ENCODE measurements around the gene ANAPC1. TPM values are rescaled to one million over a fixed set of nuclear protein-coding genes. Genes with fewer than 3 reads are reported as not detected.

The ANAPC1 gene
- total and polyA plus RNA-seq, 5 donors from 2014 or later: 22.4 to 49.9 (median 24.3) TPM

- Histone ChIP-seq H3K4me3 (ENCODE audit: low read depth, low read length) (no peak overlapping the region), H3K4me1 (ENCODE audit: control insufficient read depth, insufficient read depth, low read length, poor library complexity, severe bottlenecking) (peaks cover 15% of the 10 kb centered on the region), H3K27ac (ENCODE audit: insufficient read depth, low read length, poor library complexity, severe bottlenecking) (no peak overlapping the region), H3K36me3 (ENCODE audit: control insufficient read depth, insufficient read depth, low read length) (no peaks in the 10 kb centered on the region), H3K27me3 (ENCODE audit: control insufficient read depth, insufficient read depth, low read length) (peaks cover 12% of the 10 kb centered on the region), H3K9me3 (ENCODE audit: control insufficient read depth in 2 of 2, low read length in 2 of 2) (no peaks in the 10 kb centered on the region)
- Mint-ChIP-seq H3K36me3 (no peaks in the 10 kb centered on the region), H3K27me3 (peaks cover 28% of the 10 kb centered on the region), H3K9me3 (peaks cover 0 to 1% (median 0%) of the 10 kb centered on the region in 7 donors), H3K4me1 (peaks cover 0 to 31% (median 14%) of the 10 kb centered on the region in 4 donors), H3K4me3 (no peak overlapping the region), H3K27ac (no peak overlapping the region)
- ATAC-seq (ENCODE audit: low read depth in 2 of 2) (no peak), DNase-seq (no peak)
These were observed 20.0 kb upstream of the ANAPC1 start for GRCh38 chr2:111903930-111904439.

- no peak for ATAC-seq (ENCODE audit: low read depth in 2 of 2)
- Histone ChIP-seq H3K9me3 (ENCODE audit: control insufficient read depth in 2 of 2, low read length in 2 of 2) (no peaks in the 10 kb centered on the region), H3K4me1 (ENCODE audit: control insufficient read depth, insufficient read depth, low read length, poor library complexity, severe bottlenecking) (peaks cover 19% of the 10 kb centered on the region), H3K4me3 (ENCODE audit: low read depth, low read length) (no peak overlapping the region), H3K27me3 (ENCODE audit: control insufficient read depth, insufficient read depth, low read length) (peaks cover 12% of the 10 kb centered on the region), H3K36me3 (ENCODE audit: control insufficient read depth, insufficient read depth, low read length) (no peaks in the 10 kb centered on the region), H3K27ac (ENCODE audit: insufficient read depth, low read length, poor library complexity, severe bottlenecking) (no peak overlapping the region)
- H3K27ac Mint-ChIP-seq: no peak overlapping the region
- peaks cover 0 to 31% (median 14%) of the 10 kb centered on the region in 4 donors for H3K4me1 Mint-ChIP-seq
- no peak for DNase-seq
- no peaks in the 10 kb centered on the region for H3K36me3 Mint-ChIP-seq
- peaks cover 0 to 1% (median 0%) of the 10 kb centered on the region in 7 donors for H3K9me3 Mint-ChIP-seq
- H3K27me3 Mint-ChIP-seq: peaks cover 29% of the 10 kb centered on the region
- no peak overlapping the region for H3K4me3 Mint-ChIP-seq
These were observed 19.5 kb upstream of the ANAPC1 start for GRCh38 chr2:111903516-111903915.

DNA sequence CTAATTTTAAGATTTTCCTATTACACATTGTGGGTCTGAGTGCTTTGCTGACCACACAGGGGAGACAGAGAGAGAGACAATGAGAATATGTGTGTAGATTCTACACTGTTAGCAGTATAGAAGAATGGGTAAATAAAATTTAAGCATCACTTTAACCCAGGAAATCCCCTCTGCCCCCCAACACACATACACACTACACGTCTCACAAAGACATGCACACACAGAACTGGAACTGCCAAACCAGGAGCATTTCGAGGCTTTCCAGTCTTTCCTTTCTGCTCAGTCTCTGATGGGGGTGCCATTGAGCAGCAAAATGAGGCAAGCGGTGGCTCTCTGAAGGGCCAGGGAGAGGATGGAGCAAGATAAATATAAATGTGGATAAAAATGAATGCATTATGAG, 16.9 kb upstream of the ANAPC1 start:
- Mint-ChIP-seq H3K4me3 (no peak overlapping the region), H3K36me3 (no peaks in the 10 kb centered on the region), H3K27ac (no peak overlapping the region), H3K9me3 (peaks cover 0 to 1% (median 0%) of the 10 kb centered on the region in 7 donors), H3K4me1 (peaks cover 0 to 24% (median 8%) of the 10 kb centered on the region in 4 donors), H3K27me3 (peaks cover 43% of the 10 kb centered on the region)
- no peak for ATAC-seq (ENCODE audit: low read depth in 2 of 2)
- H3K9me3 ChIP-seq (ENCODE audit: control insufficient read depth in 2 of 2, low read length in 2 of 2): no peaks in the 10 kb centered on the region
- no peak overlapping the region for H3K27ac ChIP-seq (ENCODE audit: insufficient read depth, low read length, poor library complexity, severe bottlenecking)
- H3K36me3 ChIP-seq (ENCODE audit: control insufficient read depth, insufficient read depth, low read length): no peaks in the 10 kb centered on the region
- no peak for DNase-seq
- peaks cover 12% of the 10 kb centered on the region for H3K27me3 ChIP-seq (ENCODE audit: control insufficient read depth, insufficient read depth, low read length)
- H3K4me3 ChIP-seq (ENCODE audit: low read depth, low read length): no peak overlapping the region
- H3K4me1 ChIP-seq (ENCODE audit: control insufficient read depth, insufficient read depth, low read length, poor library complexity, severe bottlenecking): peaks cover 24% of the 10 kb centered on the region

GRCh38 chr2:111898703-111899514, 14.9 kb upstream of the ANAPC1 start:
- Histone ChIP-seq H3K4me1 (ENCODE audit: control insufficient read depth, insufficient read depth, low read length, poor library complexity, severe bottlenecking) (peaks cover 24% of the 10 kb centered on the region), H3K36me3 (ENCODE audit: control insufficient read depth, insufficient read depth, low read length) (no peaks in the 10 kb centered on the region), H3K9me3 (ENCODE audit: control insufficient read depth in 2 of 2, low read length in 2 of 2) (no peaks in the 10 kb centered on the region), H3K4me3 (ENCODE audit: low read depth, low read length) (peak overlapping the region; percentile 41), H3K27ac (ENCODE audit: insufficient read depth, low read length, poor library complexity, severe bottlenecking) (no peak overlapping the region), H3K27me3 (ENCODE audit: control insufficient read depth, insufficient read depth, low read length) (peaks cover 12% of the 10 kb centered on the region)
- H3K9me3 Mint-ChIP-seq: peaks cover 0 to 1% (median 0%) of the 10 kb centered on the region in 7 donors
- peak overlapping the region; percentile 63 to 88 (median 78) for H3K4me3 Mint-ChIP-seq
- H3K27ac Mint-ChIP-seq: no peak overlapping the region
- DNase-seq (peak in 2 of 3 donors; percentile 16 to 23), ATAC-seq (ENCODE audit: low read depth in 2 of 2) (peak in 1 of 2 donors; percentile 13)
- H3K4me1 Mint-ChIP-seq: peaks cover 0 to 21% (median 8%) of the 10 kb centered on the region in 4 donors
- H3K36me3 Mint-ChIP-seq: no peaks in the 10 kb centered on the region
- peaks cover 43% of the 10 kb centered on the region for H3K27me3 Mint-ChIP-seq

- Mint-ChIP-seq H3K4me1 (peaks cover 0 to 21% (median 8%) of the 10 kb centered on the region in 4 donors), H3K27ac (no peak within 1 kb of the TSS), H3K36me3 (no peaks in the 10 kb centered on the region), H3K9me3 (peaks cover 0 to 1% (median 0%) of the 10 kb centered on the region in 7 donors), H3K27me3 (peaks cover 42% of the 10 kb centered on the region), H3K4me3 (peak within 1 kb of the TSS; percentile 75 to 88 (median 82))
- Histone ChIP-seq H3K27me3 (ENCODE audit: control insufficient read depth, insufficient read depth, low read length) (peaks cover 12% of the 10 kb centered on the region), H3K4me3 (ENCODE audit: low read depth, low read length) (peak within 1 kb of the TSS; percentile 61), H3K4me1 (ENCODE audit: control insufficient read depth, insufficient read depth, low read length, poor library complexity, severe bottlenecking) (peaks cover 24% of the 10 kb centered on the region), H3K27ac (ENCODE audit: insufficient read depth, low read length, poor library complexity, severe bottlenecking) (no peak within 1 kb of the TSS), H3K9me3 (ENCODE audit: control insufficient read depth in 2 of 2, low read length in 2 of 2) (no peaks in the 10 kb centered on the region), H3K36me3 (ENCODE audit: control insufficient read depth, insufficient read depth, low read length) (no peaks in the 10 kb centered on the region)
- DNase-seq (peak; percentile 35 to 53 (median 39)), ATAC-seq (ENCODE audit: low read depth in 2 of 2) (peak; percentile 62 to 73)
These were observed 14.1 kb upstream of the ANAPC1 start, which contains the start of gene MERTK for GRCh38 chr2:111897924-111898702. Gene MERTK, plus strand, starts transcription at chr2:111898607. Its CDS starts 129 bp downstream, at chr2:111898736.

- peaks cover 12% of the 10 kb centered on the region for H3K27me3 ChIP-seq (ENCODE audit: control insufficient read depth, insufficient read depth, low read length)
- H3K27me3 Mint-ChIP-seq: peaks cover 37% of the 10 kb centered on the region
- peaks cover 0 to 19% (median 8%) of the 10 kb centered on the region in 4 donors for H3K4me1 Mint-ChIP-seq
- H3K9me3 Mint-ChIP-seq: no peaks in the 10 kb centered on the region
- H3K36me3 Mint-ChIP-seq: no peaks in the 10 kb centered on the region
- H3K4me3 Mint-ChIP-seq: peak overlapping the region; percentile 74 to 84 (median 80)
- H3K27ac ChIP-seq (ENCODE audit: insufficient read depth, low read length, poor library complexity, severe bottlenecking): no peak overlapping the region
- peaks cover 24% of the 10 kb centered on the region for H3K4me1 ChIP-seq (ENCODE audit: control insufficient read depth, insufficient read depth, low read length, poor library complexity, severe bottlenecking)
- H3K36me3 ChIP-seq (ENCODE audit: control insufficient read depth, insufficient read depth, low read length): no peaks in the 10 kb centered on the region
- H3K9me3 ChIP-seq (ENCODE audit: control insufficient read depth in 2 of 2, low read length in 2 of 2): no peaks in the 10 kb centered on the region
- peak overlapping the region; percentile 61 for H3K4me3 ChIP-seq (ENCODE audit: low read depth, low read length)
- DNase-seq: no peak
- H3K27ac Mint-ChIP-seq: no peak overlapping the region
- ATAC-seq (ENCODE audit: low read depth in 2 of 2): no peak
These were observed 13.6 kb upstream of the ANAPC1 start for GRCh38 chr2:111897630-111897923.

DNA sequence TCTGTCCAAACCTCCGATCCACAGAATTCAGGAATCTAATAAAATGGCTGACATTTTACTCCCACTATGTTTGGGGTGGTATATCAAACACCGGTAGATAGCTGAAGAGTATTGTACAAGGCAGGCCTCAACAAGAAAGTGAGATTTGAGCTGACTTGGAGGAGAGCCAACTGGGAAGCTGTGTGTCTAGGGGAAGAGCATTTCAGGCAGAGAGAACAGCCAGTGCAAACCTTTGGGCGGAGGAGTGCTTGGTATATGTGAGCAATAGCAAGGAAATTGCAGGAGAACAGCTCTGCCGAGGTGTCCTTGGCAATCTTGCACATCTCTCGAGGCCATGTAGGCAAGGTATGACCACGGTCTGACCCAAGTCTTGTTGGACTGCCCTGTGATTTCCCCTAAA, 12.6 kb upstream of the ANAPC1 start:
- Mint-ChIP-seq H3K4me3 (peak overlapping the region in 2 of 4 donors; percentile 39 to 66), H3K9me3 (no peaks in the 10 kb centered on the region), H3K4me1 (peaks cover 0 to 16% (median 8%) of the 10 kb centered on the region in 4 donors), H3K36me3 (no peaks in the 10 kb centered on the region), H3K27me3 (peaks cover 37% of the 10 kb centered on the region), H3K27ac (no peak overlapping the region)
- Histone ChIP-seq H3K9me3 (ENCODE audit: control insufficient read depth in 2 of 2, low read length in 2 of 2) (no peaks in the 10 kb centered on the region), H3K27ac (ENCODE audit: insufficient read depth, low read length, poor library complexity, severe bottlenecking) (no peak overlapping the region), H3K4me3 (ENCODE audit: low read depth, low read length) (no peak overlapping the region), H3K36me3 (ENCODE audit: control insufficient read depth, insufficient read depth, low read length) (no peaks in the 10 kb centered on the region), H3K27me3 (ENCODE audit: control insufficient read depth, insufficient read depth, low read length) (peaks cover 9% of the 10 kb centered on the region), H3K4me1 (ENCODE audit: control insufficient read depth, insufficient read depth, low read length, poor library complexity, severe bottlenecking) (peaks cover 24% of the 10 kb centered on the region)
- ATAC-seq (ENCODE audit: low read depth in 2 of 2): no peak
- DNase-seq: no peak

All from CD4-positive, CD25-positive, alpha-beta regulatory T cell (primary cell).